Measurements from ENCODE around the gene SSBP2. TPM values are rescaled to one million over a fixed set of nuclear protein-coding genes. Genes with fewer than 3 reads are reported as not detected.
A peak's percentile ranks its signal among the peaks of the same experiment; 100 is the strongest.
"Not testable (repeated sequence)": the region's sequence is repeated elsewhere in the genome, so short reads cannot be mapped to it uniquely, and the experiment has no call there.

Gene SSBP2
- total and polyA plus RNA-seq, 3 experiments from 2014 or later: 9.2 to 21.8 (median 10.4) TPM

- H3K36me3 ChIP-seq (ENCODE audit: insufficient read depth, low read length); DNase-seq; H3K36me3 Mint-ChIP-seq; H3K4me3 ChIP-seq (ENCODE audit: low read length); H3K4me1 ChIP-seq (ENCODE audit: insufficient read depth, low read length); H3K27me3 ChIP-seq (ENCODE audit: insufficient read depth, low read length, poor library complexity, severe bottlenecking); H3K27ac Mint-ChIP-seq; H3K27me3 Mint-ChIP-seq; H3K27ac ChIP-seq (ENCODE audit: low read depth, low read length); H3K9me3 ChIP-seq (ENCODE audit: low read length); POLR2A ChIA-PET; CTCF ChIA-PET; H3K9me3 Mint-ChIP-seq; H3K4me3 Mint-ChIP-seq: not testable (repeated sequence)
- H3K4me1 Mint-ChIP-seq: peaks cover 15 to 57% (median 19%) of the 10 kb centered on the region in 3 donors
These were observed 36.8 kb downstream of the SSBP2 start for GRCh38 chr5:81714076-81714475.

DNA sequence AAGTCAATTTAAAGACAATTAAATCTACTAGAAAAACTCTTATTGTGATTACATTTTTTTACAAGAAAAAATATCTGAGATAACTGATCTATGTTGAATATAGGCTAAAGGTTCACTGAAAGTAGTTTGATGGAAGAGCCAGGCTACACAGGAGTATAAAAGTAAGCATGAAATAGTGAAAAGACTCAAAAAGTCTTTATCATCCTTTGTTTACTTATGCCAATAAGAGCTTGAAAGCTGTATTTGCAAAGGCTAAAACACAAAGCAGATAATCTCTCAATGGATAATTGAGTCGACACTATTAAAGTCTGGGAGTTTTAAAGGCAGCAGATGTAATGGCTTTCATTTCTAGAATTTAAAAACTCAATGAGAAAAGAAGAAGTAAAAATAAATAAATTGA lies 42.0 kb downstream of the SSBP2 start:
- peaks cover 0 to 2% (median 0%) of the 10 kb centered on the region in 5 donors for H3K9me3 Mint-ChIP-seq
- H3K27ac Mint-ChIP-seq: no peak overlapping the region
- Histone ChIP-seq H3K4me3 (ENCODE audit: low read length) (no peak overlapping the region), H3K27ac (ENCODE audit: low read depth, low read length) (no peak overlapping the region), H3K4me1 (ENCODE audit: insufficient read depth, low read length) (no peaks in the 10 kb centered on the region), H3K36me3 (ENCODE audit: insufficient read depth, low read length) (no peaks in the 10 kb centered on the region), H3K27me3 (ENCODE audit: insufficient read depth, low read length, poor library complexity, severe bottlenecking) (no peaks in the 10 kb centered on the region), H3K9me3 (ENCODE audit: low read length) (no peaks in the 10 kb centered on the region)
- ChIA-PET CTCF (no interaction called here), POLR2A (interaction anchor here (0.5 kb wide), 1 partner anchor 9 kb away, joined by 7 read pairs; no protein-coding TSS in a partner anchor)
- peaks cover 0 to 3% of the 10 kb centered on the region in 2 donors for H3K27me3 Mint-ChIP-seq
- no peak overlapping the region for H3K4me3 Mint-ChIP-seq
- peaks cover 0 to 27% (median 4%) of the 10 kb centered on the region in 3 donors for H3K4me1 Mint-ChIP-seq
- H3K36me3 Mint-ChIP-seq: peaks cover 0 to 3% (median 0%) of the 10 kb centered on the region in 3 donors
- DNase-seq: no peak

- DNase-seq: no peak
- CTCF ChIA-PET: no interaction called here
- H3K36me3 Mint-ChIP-seq: peaks cover 0 to 19% (median 13%) of the 10 kb centered on the region in 3 donors
- POLR2A ChIA-PET: no interaction called here
- H3K9me3 Mint-ChIP-seq: peaks cover 0 to 5% (median 1%) of the 10 kb centered on the region in 5 donors
- Histone ChIP-seq H3K36me3 (ENCODE audit: insufficient read depth, low read length) (no peaks in the 10 kb centered on the region), H3K27me3 (ENCODE audit: insufficient read depth, low read length, poor library complexity, severe bottlenecking) (no peaks in the 10 kb centered on the region), H3K4me3 (ENCODE audit: low read length) (no peak overlapping the region), H3K9me3 (ENCODE audit: low read length) (peaks cover 7% of the 10 kb centered on the region), H3K27ac (ENCODE audit: low read depth, low read length) (no peak overlapping the region), H3K4me1 (ENCODE audit: insufficient read depth, low read length) (no peaks in the 10 kb centered on the region)
- H3K27me3 Mint-ChIP-seq: peaks cover 0 to 3% of the 10 kb centered on the region in 2 donors
- peaks cover 0 to 16% (median 0%) of the 10 kb centered on the region in 3 donors for H3K4me1 Mint-ChIP-seq
- no peak overlapping the region for H3K4me3 Mint-ChIP-seq
- no peak overlapping the region for H3K27ac Mint-ChIP-seq
These were observed 47.1 kb downstream of the SSBP2 start for GRCh38 chr5:81703840-81704239.

DNA sequence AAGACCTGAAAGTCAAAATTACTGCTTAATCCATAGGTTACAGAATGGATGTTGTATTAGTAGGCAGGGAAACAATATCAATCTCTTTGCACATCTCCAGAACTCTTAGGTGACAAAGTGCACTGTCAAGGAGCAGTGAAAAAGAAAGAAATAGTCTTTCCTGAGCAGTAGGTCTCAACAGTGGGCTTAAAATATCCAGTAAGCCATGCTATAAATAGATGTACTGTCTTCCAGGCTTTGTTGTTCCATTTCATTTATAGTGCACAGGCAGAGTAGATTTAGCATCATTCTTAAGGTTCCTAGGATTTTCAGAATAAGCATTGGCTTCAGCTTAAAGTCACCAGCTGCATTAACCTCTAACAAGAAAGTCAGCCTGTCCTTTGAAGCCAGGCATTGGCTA lies 50.7 kb downstream of the SSBP2 start:
- H3K4me3 ChIP-seq (ENCODE audit: low read length): no peak overlapping the region
- H3K27ac ChIP-seq (ENCODE audit: low read depth, low read length): no peak overlapping the region
- Mint-ChIP-seq H3K36me3 (peaks cover 0 to 20% (median 11%) of the 10 kb centered on the region in 3 donors), H3K27ac (no peak overlapping the region), H3K9me3 (peaks cover 0 to 5% (median 0%) of the 10 kb centered on the region in 5 donors), H3K27me3 (peaks cover 0 to 3% of the 10 kb centered on the region in 2 donors), H3K4me3 (no peak overlapping the region), H3K4me1 (peaks cover 0 to 27% (median 0%) of the 10 kb centered on the region in 3 donors)
- H3K27me3 ChIP-seq (ENCODE audit: insufficient read depth, low read length, poor library complexity, severe bottlenecking): no peaks in the 10 kb centered on the region
- ChIA-PET POLR2A (no interaction called here), CTCF (no interaction called here)
- no peaks in the 10 kb centered on the region for H3K4me1 ChIP-seq (ENCODE audit: insufficient read depth, low read length)
- peaks cover 7% of the 10 kb centered on the region for H3K9me3 ChIP-seq (ENCODE audit: low read length)
- no peaks in the 10 kb centered on the region for H3K36me3 ChIP-seq (ENCODE audit: insufficient read depth, low read length)
- DNase-seq: no peak

DNA sequence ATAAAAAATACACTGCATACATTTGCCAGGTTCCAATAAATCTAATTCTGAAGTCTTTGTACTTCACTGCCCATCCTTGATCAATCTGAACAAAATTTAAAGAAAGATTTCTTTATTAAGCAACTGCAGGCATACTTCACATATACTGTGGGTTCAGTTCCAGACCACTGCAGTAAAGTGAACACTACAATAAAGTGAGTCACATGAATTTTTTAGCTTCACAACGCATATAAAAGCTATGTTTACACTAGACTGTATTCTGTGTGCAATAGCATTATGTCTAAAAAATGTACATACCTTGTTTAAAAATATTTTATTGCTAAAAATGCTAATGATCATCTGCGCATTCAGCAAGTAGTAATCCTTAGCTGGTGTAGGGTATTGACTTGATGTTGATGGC lies 52.1 kb downstream of the SSBP2 start:
- ChIA-PET POLR2A (no interaction called here), CTCF (no interaction called here)
- H3K27me3 ChIP-seq (ENCODE audit: insufficient read depth, low read length, poor library complexity, severe bottlenecking): no peaks in the 10 kb centered on the region
- peaks cover 7% of the 10 kb centered on the region for H3K9me3 ChIP-seq (ENCODE audit: low read length)
- H3K27me3 Mint-ChIP-seq: no peaks in the 10 kb centered on the region
- H3K36me3 ChIP-seq (ENCODE audit: insufficient read depth, low read length): no peaks in the 10 kb centered on the region
- peak overlapping the region in 1 of 8 donors; percentile 43 for H3K27ac Mint-ChIP-seq
- DNase-seq: no peak
- H3K27ac ChIP-seq (ENCODE audit: low read depth, low read length): no peak overlapping the region
- H3K4me3 ChIP-seq (ENCODE audit: low read length): no peak overlapping the region
- no peak overlapping the region for H3K4me3 Mint-ChIP-seq
- H3K36me3 Mint-ChIP-seq: peaks cover 0 to 20% (median 11%) of the 10 kb centered on the region in 3 donors
- H3K4me1 ChIP-seq (ENCODE audit: insufficient read depth, low read length): no peaks in the 10 kb centered on the region
- H3K9me3 Mint-ChIP-seq: peaks cover 0 to 5% (median 0%) of the 10 kb centered on the region in 5 donors
- H3K4me1 Mint-ChIP-seq: peaks cover 0 to 22% (median 3%) of the 10 kb centered on the region in 3 donors

- peaks cover 0 to 13% (median 12%) of the 10 kb centered on the region in 5 donors for H3K9me3 Mint-ChIP-seq
- CTCF ChIA-PET: no interaction called here
- no peaks in the 10 kb centered on the region for H3K27me3 Mint-ChIP-seq
- Histone ChIP-seq H3K4me1 (ENCODE audit: insufficient read depth, low read length) (no peaks in the 10 kb centered on the region), H3K27ac (ENCODE audit: low read depth, low read length) (no peak overlapping the region), H3K36me3 (ENCODE audit: insufficient read depth, low read length) (no peaks in the 10 kb centered on the region), H3K27me3 (ENCODE audit: insufficient read depth, low read length, poor library complexity, severe bottlenecking) (no peaks in the 10 kb centered on the region), H3K9me3 (ENCODE audit: low read length) (peaks cover 7% of the 10 kb centered on the region), H3K4me3 (ENCODE audit: low read length) (no peak overlapping the region)
- peaks cover 0 to 24% (median 5%) of the 10 kb centered on the region in 3 donors for H3K4me1 Mint-ChIP-seq
- POLR2A ChIA-PET: no interaction called here
- no peak overlapping the region for H3K4me3 Mint-ChIP-seq
- peak overlapping the region in 1 of 8 donors; percentile 47 for H3K27ac Mint-ChIP-seq
- no peak for DNase-seq
- H3K36me3 Mint-ChIP-seq: peaks cover 0 to 33% (median 18%) of the 10 kb centered on the region in 3 donors
These were observed 54.2 kb downstream of the SSBP2 start for GRCh38 chr5:81696418-81697397.

- no peak overlapping the region for H3K4me3 ChIP-seq (ENCODE audit: low read length)
- CTCF ChIA-PET: no interaction called here
- no peak for DNase-seq
- POLR2A ChIA-PET: no interaction called here
- no peaks in the 10 kb centered on the region for H3K4me1 ChIP-seq (ENCODE audit: insufficient read depth, low read length)
- H3K4me1 Mint-ChIP-seq: peaks cover 0 to 32% (median 5%) of the 10 kb centered on the region in 3 donors
- no peaks in the 10 kb centered on the region for H3K36me3 ChIP-seq (ENCODE audit: insufficient read depth, low read length)
- peaks cover 11 to 31% (median 28%) of the 10 kb centered on the region in 5 donors for H3K9me3 Mint-ChIP-seq
- H3K9me3 ChIP-seq (ENCODE audit: low read length): no peaks in the 10 kb centered on the region
- peaks cover 0 to 40% (median 23%) of the 10 kb centered on the region in 3 donors for H3K36me3 Mint-ChIP-seq
- H3K27ac Mint-ChIP-seq: no peak overlapping the region
- peaks cover 0 to 1% of the 10 kb centered on the region in 2 donors for H3K27me3 Mint-ChIP-seq
- H3K4me3 Mint-ChIP-seq: no peak overlapping the region
- no peaks in the 10 kb centered on the region for H3K27me3 ChIP-seq (ENCODE audit: insufficient read depth, low read length, poor library complexity, severe bottlenecking)
- no peak overlapping the region for H3K27ac ChIP-seq (ENCODE audit: low read depth, low read length)
These were observed 56.2 kb downstream of the SSBP2 start for GRCh38 chr5:81694726-81695125.

- no peak overlapping the region for H3K27ac Mint-ChIP-seq
- no peaks in the 10 kb centered on the region for H3K27me3 ChIP-seq (ENCODE audit: insufficient read depth, low read length, poor library complexity, severe bottlenecking)
- ChIA-PET POLR2A (no interaction called here), CTCF (no interaction called here)
- peaks cover 2 to 16% (median 4%) of the 10 kb centered on the region in 3 donors for H3K4me1 Mint-ChIP-seq
- peaks cover 0 to 1% of the 10 kb centered on the region in 2 donors for H3K27me3 Mint-ChIP-seq
- H3K4me3 ChIP-seq (ENCODE audit: low read length): no peak overlapping the region
- no peaks in the 10 kb centered on the region for H3K36me3 ChIP-seq (ENCODE audit: insufficient read depth, low read length)
- H3K4me1 ChIP-seq (ENCODE audit: insufficient read depth, low read length): no peaks in the 10 kb centered on the region
- H3K36me3 Mint-ChIP-seq: peaks cover 6 to 66% (median 35%) of the 10 kb centered on the region in 3 donors
- no peaks in the 10 kb centered on the region for H3K9me3 ChIP-seq (ENCODE audit: low read length)
- peak overlapping the region in 1 of 7 donors; percentile 7 for H3K4me3 Mint-ChIP-seq
- peaks cover 14 to 51% (median 45%) of the 10 kb centered on the region in 5 donors for H3K9me3 Mint-ChIP-seq
- DNase-seq: no peak
- H3K27ac ChIP-seq (ENCODE audit: low read depth, low read length): no peak overlapping the region
These were observed 62.7 kb downstream of the SSBP2 start for GRCh38 chr5:81688215-81688614.

Measured in CD8-positive, alpha-beta memory T cell (primary cell).